GM04503 (cell line): ENCODE results near the gene MTX1.
"Not testable (repeated sequence)": the region's sequence is repeated elsewhere in the genome, so short reads cannot be mapped to it uniquely, and the experiment has no call there.

Experiments used
- DNase-seq: peaks from one replicate; pipeline ENCODE4 v3.0.0-alpha.2; 2012; ENCODE audit warnings: low read depth

The MTX1 gene

DNA sequence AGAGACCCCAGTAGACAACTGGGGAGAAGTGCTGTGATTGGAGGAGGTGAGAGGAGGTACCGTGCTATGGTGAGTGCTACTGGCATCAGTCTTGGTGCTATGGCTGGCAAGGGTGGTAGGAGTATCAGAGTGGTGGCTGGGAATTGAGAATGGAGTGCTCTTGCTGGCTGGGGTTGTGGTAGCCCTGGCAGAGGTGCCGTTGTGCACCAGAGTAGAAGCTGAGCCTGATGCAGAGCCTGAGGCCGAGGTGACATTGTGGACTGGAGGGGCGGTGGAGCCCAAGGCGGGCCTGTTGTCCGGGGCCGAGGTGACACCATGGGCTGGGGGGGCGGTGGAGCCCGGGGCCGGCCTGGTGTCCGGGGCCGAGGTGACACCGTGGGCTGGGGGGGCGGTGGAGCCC, 20.2 kb upstream of the MTX1 start:
- DNase-seq = no peak

DNA sequence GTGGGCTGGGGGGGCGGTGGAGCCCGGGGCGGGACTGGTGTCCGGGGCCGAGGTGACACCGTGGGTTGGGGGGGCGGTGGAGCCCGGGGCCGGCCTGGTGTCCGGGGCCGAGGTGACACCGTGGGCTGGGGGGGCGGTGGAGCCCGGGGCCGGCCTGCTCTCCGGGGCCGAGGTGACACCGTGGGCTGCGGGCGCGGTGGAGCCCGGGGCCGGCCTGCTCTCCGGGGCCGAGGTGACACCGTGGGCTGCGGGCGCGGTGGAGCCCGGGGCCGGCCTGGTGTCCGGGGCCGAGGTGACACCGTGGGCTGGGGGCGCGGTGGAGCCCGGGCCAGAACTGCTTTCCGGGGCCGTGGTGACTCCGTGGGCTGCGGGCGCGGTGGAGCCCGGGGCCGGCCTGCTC, 18.6 kb upstream of the MTX1 start:
- not testable (repeated sequence) for DNase-seq

GRCh38 chr1:155191904-155192303, 16.6 kb upstream of the MTX1 start:
- no peak for DNase-seq

DNA sequence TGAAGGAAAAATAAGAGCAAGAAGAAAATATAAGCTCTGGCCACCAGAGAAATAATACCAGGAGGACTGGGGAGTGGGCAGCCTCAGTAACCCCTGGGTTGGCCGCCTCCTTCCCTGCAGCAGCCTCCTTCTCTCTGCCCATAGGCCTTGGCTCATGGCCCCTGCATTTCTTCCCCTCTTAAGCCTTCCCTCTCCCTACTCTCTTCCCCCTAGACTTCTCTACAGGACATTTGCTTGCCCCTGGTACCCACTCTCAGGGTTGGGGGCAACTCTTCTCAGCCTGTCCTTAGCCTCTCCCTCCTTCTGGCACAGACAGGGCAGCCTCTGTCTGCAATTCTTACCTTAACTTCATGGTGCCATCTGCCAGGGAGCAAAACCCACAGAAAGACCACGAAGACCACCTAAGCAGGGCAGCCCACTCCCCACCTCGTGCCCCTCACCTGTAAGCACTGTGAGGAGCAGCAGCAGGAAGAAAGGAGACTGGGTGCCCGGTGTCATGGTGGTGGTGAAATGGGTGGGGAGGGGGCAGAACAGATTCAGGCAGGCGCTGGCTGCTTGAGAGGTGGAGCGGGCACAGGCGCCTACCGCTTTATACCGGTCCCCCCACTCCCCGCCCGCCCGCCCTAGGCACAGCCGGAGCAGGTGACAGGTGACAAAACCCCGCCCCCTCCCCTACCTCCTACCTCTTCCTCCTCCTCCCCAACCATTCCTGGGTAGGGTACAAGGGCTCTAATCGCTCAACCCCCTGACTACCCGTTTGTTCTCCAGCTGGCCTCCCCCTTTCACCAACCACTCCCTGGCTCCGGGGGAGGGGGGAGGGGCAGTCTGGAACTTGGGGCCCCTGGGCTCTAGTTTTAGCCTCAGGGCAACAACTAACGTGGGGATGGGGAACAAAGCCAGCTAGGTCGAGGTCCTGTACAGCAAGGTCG, 15.9 kb upstream of the MTX1 start:
- DNase-seq = no peak

- peak; percentile 74 for DNase-seq
These were observed 15.1 kb upstream of the MTX1 start for GRCh38 chr1:155193275-155193990.

DNA sequence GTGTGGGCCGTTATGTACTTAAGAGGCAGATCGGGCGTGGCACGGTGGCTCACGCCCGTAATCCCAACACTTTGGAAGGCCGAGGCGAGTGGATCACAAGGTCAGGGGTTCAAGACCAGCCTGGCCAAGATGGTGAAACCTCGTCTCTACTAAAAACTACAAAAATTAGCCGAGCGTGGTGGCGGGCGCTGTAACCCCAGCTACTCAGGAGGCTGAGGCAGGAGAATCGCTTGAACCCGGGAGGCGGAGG, 14.6 kb upstream of the MTX1 start:
- not testable (repeated sequence) for DNase-seq

- no peak for DNase-seq
These were observed 13.0 kb upstream of the MTX1 start for GRCh38 chr1:155195201-155196102.

DNA sequence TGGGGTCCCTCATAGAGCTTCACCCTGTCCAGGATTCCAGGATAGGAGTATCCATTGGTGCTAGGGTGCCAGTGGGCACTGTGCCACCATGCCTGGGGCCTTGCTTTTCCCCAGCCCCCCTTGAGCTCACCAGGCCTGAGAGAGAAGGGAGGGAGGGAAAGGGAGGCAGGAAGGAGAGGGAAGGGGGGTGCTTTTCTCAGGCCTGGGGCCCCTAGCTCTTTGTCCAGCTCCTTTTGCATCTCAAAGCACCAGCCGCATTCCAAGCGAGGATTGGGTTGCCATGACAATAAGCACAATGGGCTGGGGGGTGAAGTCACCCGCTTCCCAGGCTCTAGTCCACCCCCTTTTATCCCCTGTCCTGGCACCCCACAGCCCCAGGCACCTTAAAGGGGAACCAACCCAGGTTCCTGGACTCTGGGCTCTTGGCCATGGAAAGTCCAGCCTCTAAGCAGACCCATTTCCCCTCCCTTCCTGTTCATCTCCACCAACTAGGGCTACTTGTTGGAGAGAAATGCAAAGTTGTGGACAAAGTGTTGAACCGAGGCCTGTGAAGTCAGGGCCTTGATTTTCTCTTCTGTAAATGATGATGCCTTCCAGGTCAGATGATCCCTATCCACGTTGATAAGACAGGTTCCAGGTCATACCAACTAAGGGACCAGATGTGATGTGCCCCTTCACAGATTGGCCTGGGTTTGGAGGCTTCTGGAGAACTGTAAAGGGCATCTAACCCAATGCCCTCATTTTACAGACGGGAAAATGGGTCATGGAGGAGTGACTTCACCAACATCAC, 12.2 kb upstream of the MTX1 start:
- DNase-seq = no peak

DNA sequence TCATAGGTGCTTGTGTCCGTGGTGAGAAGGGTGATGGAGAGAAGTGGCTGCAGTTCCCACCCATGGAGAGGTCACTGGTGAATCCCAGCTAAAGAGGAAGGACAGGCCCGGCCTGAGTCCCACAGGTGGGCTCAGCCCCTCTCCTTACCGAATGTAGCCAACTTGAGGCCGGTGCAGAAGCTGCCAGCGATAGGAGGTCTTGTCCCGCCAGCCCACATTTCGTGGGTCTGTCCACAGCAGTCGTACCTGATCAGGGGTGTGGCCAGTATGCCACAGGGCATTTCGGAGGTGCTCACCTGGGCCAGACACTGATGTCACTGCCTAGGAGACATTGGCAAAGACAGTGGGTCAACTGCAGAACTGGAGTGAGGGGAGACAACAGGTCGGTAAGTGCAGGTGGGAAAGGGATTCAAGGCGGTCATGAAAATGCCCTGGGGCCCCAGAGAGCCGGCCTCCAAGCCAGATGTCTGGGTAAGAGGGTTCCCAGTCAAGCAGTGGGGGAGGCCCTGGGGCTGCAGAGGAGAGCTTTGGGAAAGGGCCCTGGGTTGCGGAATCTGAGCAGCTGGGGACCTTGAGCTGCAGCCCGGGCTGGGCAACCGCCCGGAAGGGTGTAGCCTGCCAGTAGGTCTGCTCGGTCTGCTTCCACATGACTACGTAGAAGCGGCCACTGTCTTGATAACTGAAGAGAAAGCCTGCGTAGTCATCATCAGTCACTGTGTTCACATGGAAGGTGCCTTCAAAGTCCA, 11.4 kb upstream of the MTX1 start:
- no peak for DNase-seq

DNA sequence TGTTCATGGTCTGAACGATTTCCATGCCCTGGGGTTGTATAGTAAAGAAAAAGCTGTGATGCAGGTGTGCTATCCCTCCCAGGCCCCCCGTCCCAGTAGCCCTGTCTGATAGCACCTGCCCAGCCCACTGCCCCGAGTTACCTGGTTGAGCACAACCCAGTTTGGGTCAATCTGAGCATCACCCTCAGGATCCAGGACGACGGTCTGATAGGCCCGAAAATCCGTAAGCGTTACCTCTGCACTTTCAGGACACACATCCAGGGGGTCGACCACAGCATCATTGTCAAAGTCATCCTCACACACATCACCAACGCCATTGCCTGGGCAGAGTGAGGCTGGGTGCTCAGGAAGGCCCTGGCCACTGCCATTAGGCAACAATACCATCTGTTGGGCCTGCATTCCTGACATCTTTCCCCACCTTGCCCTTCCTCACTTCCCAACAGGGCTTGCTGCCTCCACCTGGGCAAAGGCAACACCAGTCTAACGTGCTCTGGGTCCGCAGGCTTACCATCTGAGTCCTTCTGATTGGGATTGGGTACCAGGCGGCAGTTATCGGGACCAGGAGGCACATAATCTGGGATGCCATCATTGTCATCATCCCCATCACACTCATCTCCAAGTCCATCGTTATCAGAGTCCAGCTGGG, 10.5 kb upstream of the MTX1 start:
- no peak for DNase-seq

DNA sequence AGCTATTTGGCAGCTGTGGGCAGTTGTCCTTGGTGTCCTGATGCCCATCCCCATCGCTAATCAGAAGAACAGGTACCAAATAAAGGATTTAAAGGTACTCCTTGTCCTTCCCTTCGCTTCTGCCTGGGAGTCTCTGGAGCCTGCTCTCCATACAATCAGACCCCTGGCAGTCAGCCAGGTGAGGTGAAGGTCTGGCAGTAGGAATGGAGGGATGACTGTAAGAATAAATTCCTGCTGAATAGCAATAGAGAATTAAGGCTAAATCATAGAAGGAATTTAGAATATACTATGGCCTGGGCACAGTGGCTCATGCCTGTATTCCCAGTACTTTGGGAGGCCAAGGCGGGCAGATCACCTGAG, 10.0 kb upstream of the MTX1 start:
- DNase-seq = no peak

- no peak for DNase-seq
These were observed 8.7 kb upstream of the MTX1 start for GRCh38 chr1:155199792-155200191.

- DNase-seq = no peak
These were observed 7.6 kb upstream of the MTX1 start for GRCh38 chr1:155200920-155201319.

DNA sequence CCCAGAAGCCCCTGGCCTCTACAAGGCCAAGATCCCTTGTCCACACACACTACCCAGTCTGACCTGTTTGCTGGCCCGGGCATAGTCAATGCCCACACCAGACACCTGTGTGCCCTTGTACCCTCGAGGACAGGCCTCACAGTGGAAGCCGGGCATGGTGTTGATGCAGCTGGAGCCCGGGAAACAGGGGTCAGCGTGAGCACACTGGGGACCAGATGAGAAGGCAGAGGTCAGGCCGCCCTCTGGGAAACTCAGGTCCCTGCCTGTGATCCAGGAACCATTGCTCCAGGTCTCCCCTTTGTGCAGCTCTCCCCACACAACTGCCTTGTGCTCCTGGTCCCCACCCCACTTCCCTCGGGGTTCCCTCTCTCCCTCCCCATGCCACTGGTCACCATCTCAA, 6.3 kb upstream of the MTX1 start:
- DNase-seq = no peak

GRCh38 chr1:155202731-155203515, 5.6 kb upstream of the MTX1 start:
- DNase-seq = no peak

- DNase-seq = no peak
These were observed 3.5 kb upstream of the MTX1 start for GRCh38 chr1:155205035-155205434.

GRCh38 chr1:155205969-155206593, 2.4 kb upstream of the MTX1 start:
- no peak for DNase-seq

- no peak for DNase-seq
These were observed 1.3 kb upstream of the MTX1 start for GRCh38 chr1:155206891-155207805.
